A549 treated with ZK216348 at 1 μM for 4 hours (cell line): Measurements from ENCODE around the gene NKX2-4. TPM values are rescaled to one million over a fixed set of nuclear protein-coding genes. Genes with fewer than 3 reads are reported as not detected.

Experiments used
- total RNA-seq: library from RNA; stranded (reverse); fragments of 200-300 nt; extraction: Qiagen RNA extraction; gene quantifications from 5 replicates; pipeline ENCODE4 v1.2.3, GENCODE V29; 2022; ENCODE audit warnings: low read depth

Gene NKX2-4
- not detected in 5 replicates for total RNA-seq

DNA sequence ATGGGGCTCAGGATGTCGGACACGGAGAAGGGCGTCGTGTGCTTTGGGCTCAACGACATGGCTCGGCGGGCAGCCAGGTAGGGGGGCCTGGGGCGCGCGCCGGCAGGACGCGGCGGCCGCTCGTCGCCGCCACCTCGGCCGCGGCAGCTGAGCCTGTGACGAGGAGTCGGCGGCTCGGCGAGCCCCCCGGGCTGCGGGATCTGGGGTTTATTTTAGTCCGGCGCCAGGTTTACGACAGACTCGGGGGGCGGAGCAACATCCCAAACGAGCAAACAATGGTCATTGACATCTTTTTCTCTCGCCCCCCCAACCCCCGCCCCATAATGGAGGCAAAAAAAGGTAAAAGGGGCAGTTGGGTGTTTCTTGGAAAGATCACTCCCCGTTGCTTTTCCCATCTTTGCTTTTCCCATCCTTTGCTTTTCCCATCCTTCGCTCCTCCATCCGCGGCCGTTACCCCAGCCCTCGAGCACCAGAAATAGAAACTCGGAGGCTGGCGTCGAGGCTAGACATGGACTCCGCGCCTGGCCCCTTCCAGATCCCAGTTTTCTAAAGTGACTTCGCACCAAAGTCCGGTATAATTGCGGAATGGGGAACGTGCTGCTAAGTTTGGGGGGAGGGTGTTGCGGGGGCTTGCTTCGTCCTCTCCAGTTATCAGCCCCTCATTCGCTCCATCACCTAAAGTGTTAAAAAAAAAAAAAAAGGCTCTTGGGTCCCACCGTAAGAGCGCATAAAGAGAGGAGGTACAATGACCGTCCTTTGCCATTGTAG lies at the start of gene NKX2-4:
Gene NKX2-4, minus strand, starts transcription at position 186 of the 768 bp plus-strand sequence. Its CDS starts 127 bp downstream, at position 59.

Other genes starting within 250 kb of the NKX2-4 start
- 90.6 to 110 TPM (median 101 TPM) in 5 replicates for gene XRN2, start 94.2 kb downstream of the NKX2-4 start, total RNA-seq
- not detected in 5 replicates for gene NKX2-2, start 116.5 kb upstream of the NKX2-4 start, total RNA-seq